ENCODE results near the gene TTC38. TPM values are rescaled to one million over a fixed set of nuclear protein-coding genes. Genes with fewer than 3 reads are reported as not detected.

TTC38 gene
- total RNA-seq, 1 donor from 2014 or later: 21.5 TPM

GRCh38 chr22:46340676-46341075, 72.9 kb downstream of the TTC38 start:
- intact Hi-C loops (cut with DNase I): loop anchor here (10.0 kb wide), 1 partner anchor 424 kb away; the partner anchor contains the start of gene TBC1D22A
- DNase-seq (ENCODE audit: low spot score): no peak

Other genes starting within 250 kb of the TTC38 start
- gene PPARA, start 117.5 kb upstream of the TTC38 start, total RNA-seq: 78.8 TPM
- 7.6 TPM for gene CDPF1, start 17.7 kb upstream of the TTC38 start, total RNA-seq
- 0.11 TPM for gene PKDREJ, start 4.7 kb upstream of the TTC38 start, total RNA-seq
- 0.32 TPM for gene GTSE1, start 28.9 kb downstream of the TTC38 start, total RNA-seq
- gene TRMU, start 67.7 kb downstream of the TTC38 start, total RNA-seq: 34.7 TPM

Measured in cardiac septum (tissue), 1 donor.